HEK293 (cell line): ENCODE data around the gene IPO9.

Experiments
- CTCF ChIA-PET: fragments of 350-600 bp; formaldehyde crosslinking; extraction: SDS; loops from one replicate; lab custom pipeline; 2021; ENCODE audit warnings: antibody characterized with exemption; lab: Yijun Ruan, JAX
- POLR2A ChIA-PET: fragments of 300-600 bp; formaldehyde crosslinking; extraction: SDS; loops from one replicate; lab custom pipeline; 2020; ENCODE audit warnings: antibody characterized with exemption, inconsistent platforms; lab: Yijun Ruan, JAX
- H3K27ac ChIP-seq: fragments of 200-500 bp; sonication (Bioruptor generic); 2 replicates; pipeline ENCODE4 v1.5.1; 2014; ENCODE audit warnings: low read depth, low read length, control low read depth, inconsistent platforms; ENCODE audit errors: extremely low read depth
- H3K36me3 ChIP-seq, 2 experiments: fragments of 200-500 bp in 1 of 2; sonication (Bioruptor generic) in 1 of 2; 1 replicate in 1 of 2; 2 replicates in 1 of 2; pipeline ENCODE4 v1.5.1; 2014 to 2017; ENCODE audit warnings: inconsistent platforms in 2 of 2, low read length in 2 of 2; ENCODE audit not compliant: control insufficient read depth in 2 of 2, insufficient read depth in 1 of 2
- H3K4me1 ChIP-seq: fragments of 200-500 bp; sonication (Bioruptor generic); 2 replicates; pipeline ENCODE4 v1.5.1; 2014; ENCODE audit warnings: mild to moderate bottlenecking, low read length, inconsistent platforms; ENCODE audit not compliant: control insufficient read depth, insufficient read depth
- H3K4me3 ChIP-seq: 2 replicates; pipeline ENCODE4 v1.5.1; 2011; ENCODE audit warnings: low read depth, mild to moderate bottlenecking, control low read depth, low read length, moderate library complexity
- H3K9me3 ChIP-seq: fragments of 200-500 bp; sonication (Bioruptor generic); 2 replicates; pipeline ENCODE4 v1.5.1; 2014; ENCODE audit warnings: low read depth, low read length, inconsistent platforms; ENCODE audit not compliant: control insufficient read depth, insufficient read depth
- EGR2 ChIP-seq: fragments of 450-650 bp; formaldehyde crosslinking; IDR thresholded peaks from 2 replicates; pipeline ENCODE4 v1.5.1; 2016; ENCODE audit warnings: low read depth, missing biosample characterization, missing genetic modification characterization
- HIC1 ChIP-seq: fragments of 450-650 bp; formaldehyde crosslinking; IDR thresholded peaks from 2 replicates; pipeline ENCODE4 v1.5.1; 2016; ENCODE audit warnings: missing biosample characterization, missing genetic modification characterization
- MEIS1 ChIP-seq: sonication (generic); formaldehyde crosslinking; IDR thresholded peaks from 2 replicates; pipeline ENCODE4 v1.8.1; 2022; ENCODE audit warnings: missing genetic modification reagents, mild to moderate bottlenecking, borderline replicate concordance
- PRDM1 ChIP-seq: fragments of 450-650 bp; formaldehyde crosslinking; IDR thresholded peaks from 2 replicates; pipeline ENCODE4; 2016; ENCODE audit warnings: missing biosample characterization, missing genetic modification characterization
- SP2 ChIP-seq: fragments of 450-650 bp; formaldehyde crosslinking; IDR thresholded peaks from 2 replicates; pipeline ENCODE4 v1.5.1; 2016; ENCODE audit warnings: missing biosample characterization, missing genetic modification characterization
- YY2 ChIP-seq: fragments of 450-650 bp; formaldehyde crosslinking; IDR thresholded peaks from 2 replicates; pipeline ENCODE4 v1.5.1; 2016; ENCODE audit warnings: missing biosample characterization, missing genetic modification characterization
- ZBTB48 ChIP-seq: fragments of 450-650 bp; formaldehyde crosslinking; IDR thresholded peaks from 2 replicates; pipeline ENCODE4 v1.5.1; 2016; ENCODE audit warnings: missing biosample characterization, missing genetic modification characterization
- ZBTB7A ChIP-seq: fragments of 450-650 bp; formaldehyde crosslinking; IDR thresholded peaks from 2 replicates; pipeline ENCODE4 v1.5.1; 2016; ENCODE audit warnings: low read depth, missing biosample characterization, missing genetic modification characterization
- ZFHX2 ChIP-seq: fragments of 450-650 bp; formaldehyde crosslinking; conservative IDR thresholded peaks from 2 replicates; pipeline ENCODE4 v1.5.1; 2016; ENCODE audit warnings: missing biosample characterization, missing genetic modification characterization
- ZNF112 ChIP-seq: fragments of 450-650 bp; formaldehyde crosslinking; IDR thresholded peaks from 2 replicates; pipeline ENCODE4 v1.5.0; 2017; ENCODE audit warnings: missing biosample characterization, missing genetic modification characterization
- ZNF423 ChIP-seq: fragments of 450-650 bp; formaldehyde crosslinking; IDR thresholded peaks from 2 replicates; pipeline ENCODE4 v1.5.1; 2016; ENCODE audit warnings: missing biosample characterization, missing genetic modification characterization
- ZNF473 ChIP-seq: fragments of 450-650 bp; formaldehyde crosslinking; IDR thresholded peaks from 2 replicates; pipeline ENCODE4 v1.5.1; 2017; ENCODE audit warnings: missing biosample characterization, missing genetic modification characterization
- ZNF600 ChIP-seq: fragments of 450-650 bp; formaldehyde crosslinking; IDR thresholded peaks from 2 replicates; pipeline ENCODE4 v1.5.1; 2016; ENCODE audit warnings: missing biosample characterization, missing genetic modification characterization
- ZNF660 ChIP-seq: fragments of 450-650 bp; IDR thresholded peaks from 2 replicates; pipeline ENCODE4 v1.5.1; 2018; ENCODE audit warnings: missing biosample characterization, mild to moderate bottlenecking, missing genetic modification characterization
- ZNF707 ChIP-seq: fragments of 450-650 bp; formaldehyde crosslinking; IDR thresholded peaks from 2 replicates; pipeline ENCODE4 v1.5.1; 2016; ENCODE audit warnings: missing biosample characterization, missing genetic modification characterization
- ZSCAN30 ChIP-seq: fragments of 450-650 bp; IDR thresholded peaks from 2 replicates; pipeline ENCODE4 v1.5.1; 2018; ENCODE audit warnings: missing biosample characterization, mild to moderate bottlenecking, missing genetic modification characterization, moderate library complexity
- TF ChIP-seq, protein P1 (sequence below): fragments of 450-650 bp; formaldehyde crosslinking; IDR thresholded peaks from 2 replicates; pipeline ENCODE4 v1.5.1; 2016; ENCODE audit warnings: missing biosample characterization, missing genetic modification characterization
- TF ChIP-seq, protein P2 (sequence below): fragments of 450-650 bp; formaldehyde crosslinking; IDR thresholded peaks from 2 replicates; pipeline ENCODE4 v1.5.1; 2016; ENCODE audit warnings: missing biosample characterization, missing genetic modification characterization, low read depth

IPO9 gene

GRCh38 chr1:201886103-201886885 is 57.3 kb downstream of the IPO9 start:
- ChIA-PET POLR2A (interaction anchor here (0.5 to 1.6 kb wide), 2 partner anchors 10 to 22 kb away, joined by 6 to 7 read pairs; no protein-coding TSS in a partner anchor), CTCF (interaction anchor here (0.5 to 11.2 kb wide), 5 partner anchors 8 to 118 kb away, joined by 4 to 99 read pairs (median 4); no protein-coding TSS in a partner anchor)
- TF ChIP-seq ZNF660 (tag by site-specific recombination) (peak; percentile 52; the same call in 1 of the 2 replicates), PRDM1 (tag by site-specific recombination) (no peak)
- Histone ChIP-seq H3K9me3 (no peaks in the 10 kb centered on the region), H3K27ac (no peak overlapping the region), H3K36me3 (peaks cover 0 to 3% of the 10 kb centered on the region in 2 experiments; a peak in 1 of 3 replicates), H3K4me1 (no peaks in the 10 kb centered on the region), H3K4me3 (no peak overlapping the region)

- ChIA-PET CTCF (interaction anchor here (0.5 to 11.2 kb wide), 7 partner anchors 7 to 310 kb away, joined by 3 to 99 read pairs (median 4); no protein-coding TSS in a partner anchor), POLR2A (interaction anchor here (0.5 to 1.6 kb wide), 2 partner anchors 9 to 369 kb away, joined by 7 read pairs; no protein-coding TSS in a partner anchor)
- H3K4me1 ChIP-seq, result no peaks in the 10 kb centered on the region
- TF ChIP-seq, protein P1, sequence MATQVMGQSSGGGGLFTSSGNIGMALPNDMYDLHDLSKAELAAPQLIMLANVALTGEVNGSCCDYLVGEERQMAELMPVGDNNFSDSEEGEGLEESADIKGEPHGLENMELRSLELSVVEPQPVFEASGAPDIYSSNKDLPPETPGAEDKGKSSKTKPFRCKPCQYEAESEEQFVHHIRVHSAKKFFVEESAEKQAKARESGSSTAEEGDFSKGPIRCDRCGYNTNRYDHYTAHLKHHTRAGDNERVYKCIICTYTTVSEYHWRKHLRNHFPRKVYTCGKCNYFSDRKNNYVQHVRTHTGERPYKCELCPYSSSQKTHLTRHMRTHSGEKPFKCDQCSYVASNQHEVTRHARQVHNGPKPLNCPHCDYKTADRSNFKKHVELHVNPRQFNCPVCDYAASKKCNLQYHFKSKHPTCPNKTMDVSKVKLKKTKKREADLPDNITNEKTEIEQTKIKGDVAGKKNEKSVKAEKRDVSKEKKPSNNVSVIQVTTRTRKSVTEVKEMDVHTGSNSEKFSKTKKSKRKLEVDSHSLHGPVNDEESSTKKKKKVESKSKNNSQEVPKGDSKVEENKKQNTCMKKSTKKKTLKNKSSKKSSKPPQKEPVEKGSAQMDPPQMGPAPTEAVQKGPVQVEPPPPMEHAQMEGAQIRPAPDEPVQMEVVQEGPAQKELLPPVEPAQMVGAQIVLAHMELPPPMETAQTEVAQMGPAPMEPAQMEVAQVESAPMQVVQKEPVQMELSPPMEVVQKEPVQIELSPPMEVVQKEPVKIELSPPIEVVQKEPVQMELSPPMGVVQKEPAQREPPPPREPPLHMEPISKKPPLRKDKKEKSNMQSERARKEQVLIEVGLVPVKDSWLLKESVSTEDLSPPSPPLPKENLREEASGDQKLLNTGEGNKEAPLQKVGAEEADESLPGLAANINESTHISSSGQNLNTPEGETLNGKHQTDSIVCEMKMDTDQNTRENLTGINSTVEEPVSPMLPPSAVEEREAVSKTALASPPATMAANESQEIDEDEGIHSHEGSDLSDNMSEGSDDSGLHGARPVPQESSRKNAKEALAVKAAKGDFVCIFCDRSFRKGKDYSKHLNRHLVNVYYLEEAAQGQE (tag by site-specific recombination), result no peak
- TF ChIP-seq ZSCAN30 (tag by site-specific recombination), result no peak
- TF ChIP-seq ZNF423 (tag by site-specific recombination), result no peak
- 0 out of 2 replicates have a peak, but pooled peaks have one; percentile 48 for TF ChIP-seq ZBTB48 (tag by site-specific recombination)
- 0 out of 2 replicates have a peak, but pooled peaks have one; percentile 6 for TF ChIP-seq ZFHX2 (tag by site-specific recombination)
- TF ChIP-seq YY2 (tag by site-specific recombination), result no peak
- TF ChIP-seq, all 188 proteins: peak for 2
- Histone ChIP-seq H3K27ac (no peak overlapping the region), H3K36me3 (no peaks in the 10 kb centered on the region), H3K4me3 (no peak overlapping the region), H3K9me3 (no peaks in the 10 kb centered on the region)
Measured at GRCh38 chr1:201887116-201887866, 58.3 kb downstream of the IPO9 start.

- ChIA-PET CTCF (interaction anchor here (0.6 to 1.9 kb wide), 2 partner anchors 85 to 311 kb away, joined by 3 to 6 read pairs; no protein-coding TSS in a partner anchor), POLR2A (no interaction called here)
- Histone ChIP-seq H3K4me3 (peak within 1 kb of the TSS; percentile 41), H3K27ac (no peak within 1 kb of the TSS; the same call in 1 of the 2 replicates), H3K4me1 (no peaks in the 10 kb centered on the region), H3K9me3 (no peaks in the 10 kb centered on the region), H3K36me3 (no peaks in the 10 kb centered on the region)
- 0 out of 2 replicates have a peak, but pooled peaks have one; percentile 28 for TF ChIP-seq ZNF600 (tag by site-specific recombination)
- TF ChIP-seq, protein P2, sequence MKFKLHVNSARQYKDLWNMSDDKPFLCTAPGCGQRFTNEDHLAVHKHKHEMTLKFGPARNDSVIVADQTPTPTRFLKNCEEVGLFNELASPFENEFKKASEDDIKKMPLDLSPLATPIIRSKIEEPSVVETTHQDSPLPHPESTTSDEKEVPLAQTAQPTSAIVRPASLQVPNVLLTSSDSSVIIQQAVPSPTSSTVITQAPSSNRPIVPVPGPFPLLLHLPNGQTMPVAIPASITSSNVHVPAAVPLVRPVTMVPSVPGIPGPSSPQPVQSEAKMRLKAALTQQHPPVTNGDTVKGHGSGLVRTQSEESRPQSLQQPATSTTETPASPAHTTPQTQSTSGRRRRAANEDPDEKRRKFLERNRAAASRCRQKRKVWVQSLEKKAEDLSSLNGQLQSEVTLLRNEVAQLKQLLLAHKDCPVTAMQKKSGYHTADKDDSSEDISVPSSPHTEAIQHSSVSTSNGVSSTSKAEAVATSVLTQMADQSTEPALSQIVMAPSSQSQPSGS (tag by site-specific recombination), result no peak
- TF ChIP-seq SP2 (tag by site-specific recombination), result peak; percentile 73
- TF ChIP-seq MEIS1 (CRISPR knock-in tag), result no peak
- TF ChIP-seq ZNF473 (tag by site-specific recombination), result no peak
- TF ChIP-seq HIC1 (tag by site-specific recombination), result peak; percentile 91
- TF ChIP-seq ZNF112 (tag by site-specific recombination), result no peak
- no peak for TF ChIP-seq ZNF707
- no peak for TF ChIP-seq ZBTB7A (tag by site-specific recombination)
- peak; percentile 89 for TF ChIP-seq EGR2
- 0 out of 2 replicates have a peak, but pooled peaks have one; percentile 42 for TF ChIP-seq ZSCAN30 (tag by site-specific recombination)
Measured at GRCh38 chr1:201888282-201889089, 59.5 kb downstream of the IPO9 start, which contains the start of gene SHISA4. TSS of gene SHISA4 (plus strand) at chr1:201888898. CDS start at chr1:201888995, 97 bp downstream.
